ENCODE results near the gene KDM2B.

DNA sequence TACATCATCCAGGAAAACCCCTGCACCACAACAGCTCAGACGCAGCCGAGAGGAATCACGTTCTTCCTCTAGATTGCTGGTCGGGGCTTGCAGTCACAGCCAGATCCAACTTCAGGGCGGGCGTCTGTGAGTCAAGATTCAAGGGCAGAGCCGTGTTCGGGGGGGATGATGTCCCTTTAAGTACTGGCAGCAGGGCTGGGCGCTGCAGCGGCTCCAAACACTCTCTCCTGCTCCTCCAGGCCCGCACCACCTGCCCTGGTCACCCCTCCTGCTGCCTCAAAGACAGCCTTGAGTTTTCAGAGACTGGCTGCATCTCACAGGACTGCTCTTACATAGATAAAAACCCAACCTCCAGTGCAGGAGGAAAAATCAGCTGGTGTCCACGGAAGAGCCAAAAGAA is 68.3 kb downstream of the KDM2B start:
- TF ChIP-seq, protein P1, sequence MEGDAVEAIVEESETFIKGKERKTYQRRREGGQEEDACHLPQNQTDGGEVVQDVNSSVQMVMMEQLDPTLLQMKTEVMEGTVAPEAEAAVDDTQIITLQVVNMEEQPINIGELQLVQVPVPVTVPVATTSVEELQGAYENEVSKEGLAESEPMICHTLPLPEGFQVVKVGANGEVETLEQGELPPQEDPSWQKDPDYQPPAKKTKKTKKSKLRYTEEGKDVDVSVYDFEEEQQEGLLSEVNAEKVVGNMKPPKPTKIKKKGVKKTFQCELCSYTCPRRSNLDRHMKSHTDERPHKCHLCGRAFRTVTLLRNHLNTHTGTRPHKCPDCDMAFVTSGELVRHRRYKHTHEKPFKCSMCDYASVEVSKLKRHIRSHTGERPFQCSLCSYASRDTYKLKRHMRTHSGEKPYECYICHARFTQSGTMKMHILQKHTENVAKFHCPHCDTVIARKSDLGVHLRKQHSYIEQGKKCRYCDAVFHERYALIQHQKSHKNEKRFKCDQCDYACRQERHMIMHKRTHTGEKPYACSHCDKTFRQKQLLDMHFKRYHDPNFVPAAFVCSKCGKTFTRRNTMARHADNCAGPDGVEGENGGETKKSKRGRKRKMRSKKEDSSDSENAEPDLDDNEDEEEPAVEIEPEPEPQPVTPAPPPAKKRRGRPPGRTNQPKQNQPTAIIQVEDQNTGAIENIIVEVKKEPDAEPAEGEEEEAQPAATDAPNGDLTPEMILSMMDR (optimal IDR thresholded peaks at IDR 0.05 in 1 of 3, IDR thresholded peaks at IDR 0.05 in 1 of 3, conservative IDR thresholded peaks at IDR 0.05 in 1 of 3; ENCODE audit: extremely low read depth in 1 of 3, insufficient read depth in 2 of 3, low read length in 3 of 3): no peak
- no peak for TF ChIP-seq EZH2 (IDR thresholded peaks at IDR 0.05; ENCODE audit: low read length)

All from keratinocyte (primary cell).